HG03439 (cell line): Measurements from ENCODE around the gene RBP5.

Source experiments
- ATAC-seq: cut with Tn5 transposase; IDR thresholded peaks from one replicate; pipeline ENCODE4 v1.9.1; 2021; ENCODE audit warnings: mild to moderate bottlenecking, moderate library complexity; ENCODE audit not compliant: unreplicated experiment

RBP5 gene, protein sequence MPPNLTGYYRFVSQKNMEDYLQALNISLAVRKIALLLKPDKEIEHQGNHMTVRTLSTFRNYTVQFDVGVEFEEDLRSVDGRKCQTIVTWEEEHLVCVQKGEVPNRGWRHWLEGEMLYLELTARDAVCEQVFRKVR

DNA sequence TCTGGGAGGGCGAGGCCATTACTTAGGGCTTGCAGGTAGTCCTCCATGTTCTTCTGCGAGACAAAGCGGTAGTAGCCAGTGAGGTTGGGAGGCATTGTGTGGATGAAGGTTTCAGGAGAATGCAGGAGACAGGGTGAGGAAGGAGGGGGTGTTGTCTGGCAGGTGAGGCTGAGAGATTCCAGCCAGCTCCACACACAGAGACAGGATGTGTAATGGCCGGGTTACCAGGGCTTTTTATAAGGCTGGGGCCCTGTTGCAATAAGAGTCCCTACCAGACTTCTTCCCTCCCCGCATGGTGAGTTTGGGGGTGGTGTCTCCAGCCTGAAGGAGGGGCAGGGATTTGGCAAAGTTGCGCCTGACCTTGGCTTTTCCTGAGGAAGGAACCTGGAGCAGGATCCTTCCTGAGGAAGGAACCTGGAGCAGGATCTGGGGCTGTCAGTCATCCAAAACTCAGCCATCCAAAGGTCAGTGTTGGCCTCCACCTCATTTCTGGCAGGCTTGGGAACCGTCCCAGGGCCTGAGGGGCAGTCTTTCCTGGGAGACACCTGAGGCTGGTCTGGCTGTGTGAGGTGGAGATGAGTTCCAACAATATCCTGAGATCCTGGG, at the start of gene RBP5:
TSS of gene RBP5 (minus strand) at position 209 of the 606 bp plus-strand sequence. CDS start at position 95, 114 bp downstream.
- ATAC-seq = no peak

GRCh38 chr12:7178481-7178880, 49.8 kb upstream of the RBP5 start:
- no peak for ATAC-seq

- no peak for ATAC-seq
Observed at GRCh38 chr12:7176595-7176994, 47.9 kb upstream of the RBP5 start.

- no peak for ATAC-seq
Observed at GRCh38 chr12:7175493-7175892, 46.8 kb upstream of the RBP5 start.

- no peak for ATAC-seq
Observed at GRCh38 chr12:7171854-7172253, 43.2 kb upstream of the RBP5 start.

DNA sequence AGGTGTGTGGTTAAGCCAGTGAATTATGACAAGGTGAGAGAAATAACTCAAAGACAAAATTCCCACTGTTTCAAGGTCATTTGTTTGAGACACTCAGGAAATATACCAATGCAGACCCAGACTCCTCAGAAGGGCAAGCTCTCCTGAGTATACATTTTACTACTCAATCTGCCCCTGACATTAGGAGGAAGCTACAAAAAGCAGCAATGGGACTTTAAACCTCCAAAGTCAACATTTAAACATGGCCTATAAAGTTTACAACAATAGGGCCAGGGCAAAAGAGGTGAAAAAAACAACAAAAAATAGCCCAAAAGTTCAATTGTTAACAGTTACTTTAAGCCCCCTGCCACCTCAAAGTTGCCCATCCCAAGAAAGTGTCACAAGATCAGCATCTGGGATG, 41.3 kb upstream of the RBP5 start:
- ATAC-seq = no peak

DNA sequence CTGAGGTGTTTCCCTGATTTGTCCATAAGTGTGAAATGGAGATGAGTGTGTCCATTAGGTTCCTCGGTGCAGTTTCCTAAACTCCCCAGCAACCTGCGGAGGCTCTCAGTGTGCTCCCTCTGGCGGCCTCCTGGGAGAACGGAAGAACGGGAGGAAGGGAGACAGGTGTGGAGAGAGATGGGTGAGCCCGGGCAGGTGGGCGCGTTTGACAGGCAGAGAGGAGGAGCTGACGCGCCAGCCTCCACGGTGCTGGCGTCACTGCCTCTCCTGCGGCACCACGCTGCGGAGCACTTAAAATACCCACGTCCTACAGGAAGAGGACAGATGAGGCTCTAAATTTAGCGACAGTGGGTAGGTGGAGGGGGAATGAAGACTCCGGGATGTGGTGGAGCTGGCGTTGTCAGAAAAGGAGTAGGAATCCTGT, 34.0 kb upstream of the RBP5 start:
- no peak for ATAC-seq

GRCh38 chr12:7161811-7162210, 33.1 kb upstream of the RBP5 start:
- no peak for ATAC-seq

DNA sequence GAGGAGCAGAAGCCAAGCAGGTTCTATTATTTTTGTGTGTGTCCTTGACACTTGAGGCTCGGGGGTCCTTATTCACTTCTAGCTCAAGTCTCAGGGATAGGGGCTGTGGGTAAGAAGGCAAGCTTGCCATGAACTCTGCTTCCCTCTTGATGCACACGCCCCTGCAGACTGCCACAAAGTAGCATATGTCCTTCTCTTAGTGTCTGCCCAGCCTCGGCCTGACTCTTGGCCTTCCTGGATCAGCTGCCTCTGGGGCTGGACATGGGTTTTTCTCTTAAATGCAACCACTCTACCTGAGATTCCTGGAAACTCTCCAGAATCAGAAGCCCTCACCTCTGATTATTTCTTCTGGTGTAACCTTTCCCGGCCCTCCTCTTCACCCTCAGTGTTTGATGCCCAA, 32.6 kb upstream of the RBP5 start:
- ATAC-seq = no peak

DNA sequence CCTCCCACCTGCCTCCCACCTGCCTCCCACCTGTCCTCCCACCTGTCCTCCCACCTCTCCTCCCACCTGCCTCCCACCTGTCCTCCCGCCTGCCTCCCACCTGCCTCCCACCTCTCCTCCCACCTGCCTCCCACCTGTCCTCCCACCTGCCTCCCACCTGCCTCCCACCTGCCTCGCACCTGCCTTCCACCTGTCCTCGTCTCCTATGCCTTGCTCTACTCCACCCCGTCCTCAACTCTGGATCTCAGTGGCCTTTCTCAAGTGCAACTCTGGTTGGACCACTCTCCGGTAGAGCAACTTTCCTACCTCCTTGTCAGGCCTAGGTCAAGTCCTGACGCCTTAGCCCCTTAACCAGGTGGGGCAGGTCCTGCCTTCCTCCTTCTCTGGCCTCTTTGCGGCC, 31.5 kb upstream of the RBP5 start:
- ATAC-seq = no peak

- no peak for ATAC-seq
Observed at GRCh38 chr12:7158781-7159609, 30.3 kb upstream of the RBP5 start.

DNA sequence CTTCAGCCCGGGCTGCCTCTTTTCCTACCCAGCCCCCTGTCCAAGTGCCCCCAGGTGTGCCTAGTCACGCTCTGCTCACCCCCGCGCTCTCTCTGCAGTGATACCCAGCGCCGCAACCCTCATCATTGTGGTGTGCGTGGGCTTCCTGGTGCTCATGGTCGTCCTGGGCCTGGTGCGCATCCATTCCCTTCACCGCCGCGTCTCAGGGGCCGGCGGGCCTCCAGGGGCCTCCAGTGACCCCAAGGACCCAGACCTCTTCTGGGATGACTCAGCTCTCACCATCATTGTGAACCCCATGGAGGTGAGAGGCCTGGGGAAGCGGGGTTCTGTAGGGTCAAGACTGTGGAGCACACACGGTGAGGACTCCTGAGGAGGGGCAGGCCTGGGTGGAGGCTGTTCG, 28.7 kb upstream of the RBP5 start:
- no peak for ATAC-seq

- no peak for ATAC-seq
Observed at GRCh38 chr12:7156259-7157197, 27.8 kb upstream of the RBP5 start.

GRCh38 chr12:7155471-7156034, 26.9 kb upstream of the RBP5 start:
- ATAC-seq = no peak

DNA sequence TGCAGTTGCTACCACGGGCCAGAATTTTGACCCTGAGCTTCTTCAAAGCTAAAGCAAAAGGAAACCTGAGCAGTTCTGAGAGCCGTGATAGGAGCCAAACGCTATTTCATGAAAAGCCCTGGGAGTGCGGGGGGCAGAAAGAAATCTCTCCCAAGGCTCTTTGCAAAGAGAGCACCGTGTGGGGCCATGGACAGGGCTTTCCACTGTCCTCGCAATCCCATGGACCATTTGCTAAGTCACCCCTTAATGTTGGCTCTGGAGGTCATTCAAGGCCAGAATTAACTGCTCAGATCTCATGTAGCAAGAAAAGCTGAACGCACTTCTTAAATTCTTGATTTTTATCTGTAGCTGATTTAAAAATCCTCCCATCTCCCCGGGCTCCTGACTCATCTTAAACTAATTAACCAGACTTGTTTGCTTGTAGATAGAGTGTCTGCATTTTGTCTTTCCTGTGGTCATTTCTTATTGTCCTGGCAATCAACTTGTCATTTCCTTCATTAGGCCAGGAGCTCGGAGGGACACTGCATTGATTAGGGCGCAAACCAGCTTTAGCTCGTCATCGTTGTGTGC, 26.3 kb upstream of the RBP5 start:
- no peak for ATAC-seq

DNA sequence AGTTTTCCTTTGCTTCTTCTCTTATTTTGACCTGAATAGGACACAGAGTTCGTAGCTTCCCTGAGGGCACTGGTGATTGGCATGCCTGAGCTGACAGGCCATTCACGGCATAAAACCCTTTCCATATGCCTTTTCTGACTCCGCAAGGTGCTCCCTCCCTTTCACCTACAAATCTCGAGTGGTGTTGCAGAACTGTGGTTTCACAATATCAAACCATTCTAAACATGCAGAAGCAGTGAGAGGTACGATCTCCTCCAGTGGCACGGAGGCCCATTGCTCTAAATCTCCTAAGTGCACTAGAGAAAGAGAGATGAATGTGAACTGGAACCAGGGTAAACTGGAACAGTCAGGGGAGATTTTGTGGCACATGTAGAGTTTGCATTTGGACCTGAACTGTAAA, 25.4 kb upstream of the RBP5 start:
- ATAC-seq = no peak

DNA sequence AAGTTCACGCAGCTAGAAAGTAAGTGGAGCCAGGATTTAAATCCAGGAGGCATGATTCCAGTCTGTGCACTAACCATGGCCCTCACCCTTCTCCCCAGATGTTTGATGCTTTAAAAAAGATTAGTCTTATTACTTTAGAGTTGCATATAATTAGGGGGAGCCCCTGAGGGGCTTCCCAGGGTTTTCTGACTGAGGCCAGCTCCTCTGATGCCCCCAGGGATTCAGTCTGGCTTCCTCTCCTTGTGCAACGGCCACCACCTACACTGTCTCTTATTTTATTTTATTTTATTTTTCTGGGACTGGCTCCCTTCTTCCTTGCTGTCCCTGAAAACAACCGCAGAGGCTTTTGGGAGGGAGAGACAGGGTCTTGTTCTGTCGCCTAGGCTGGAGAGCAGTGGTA, 24.1 kb upstream of the RBP5 start:
- ATAC-seq = no peak

DNA sequence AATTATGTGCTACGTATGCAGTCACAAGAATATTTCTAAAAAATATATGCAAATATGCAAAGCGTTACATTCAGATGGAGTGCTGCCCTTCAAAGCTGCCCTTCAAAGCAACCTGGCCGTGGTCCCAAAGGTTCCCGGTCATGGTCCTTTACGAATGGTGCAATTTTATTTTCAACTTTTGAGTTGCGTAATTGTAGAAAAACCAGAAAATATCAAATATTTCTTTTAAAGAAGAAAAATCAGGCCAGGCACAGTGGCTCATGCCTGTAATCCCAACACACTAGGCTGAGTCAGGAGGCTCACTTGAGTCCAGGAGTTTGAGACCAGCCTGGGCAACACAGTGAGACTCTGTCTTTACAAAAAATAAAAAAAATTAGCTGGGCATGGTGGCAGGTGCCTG, 22.8 kb upstream of the RBP5 start:
- no peak for ATAC-seq

- ATAC-seq = no peak
Observed at GRCh38 chr12:7150841-7151240, 22.2 kb upstream of the RBP5 start.

- ATAC-seq = no peak
Observed at GRCh38 chr12:7150356-7150755, 21.7 kb upstream of the RBP5 start.

DNA sequence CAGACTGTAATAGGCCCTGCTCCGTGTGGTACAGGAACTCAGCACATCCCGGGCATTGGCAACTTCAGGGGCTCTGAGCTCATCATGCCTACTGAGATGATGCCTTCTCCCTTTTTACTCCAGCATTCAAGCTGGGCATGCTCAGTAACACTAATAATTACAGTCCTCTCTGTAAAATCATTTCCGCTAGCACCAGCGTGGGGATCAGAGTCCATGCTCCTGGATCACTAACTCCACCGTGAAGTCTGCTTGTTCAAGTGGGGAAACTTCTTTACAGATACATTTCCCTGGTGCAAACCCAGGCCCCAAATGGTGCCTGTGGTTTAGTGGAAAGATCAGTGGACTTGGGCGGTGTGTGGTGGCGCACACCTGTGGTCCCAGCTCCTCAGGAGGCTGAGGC, 18.2 kb upstream of the RBP5 start:
- no peak for ATAC-seq
